Measurements from ENCODE around the gene OAS3. TPM values are rescaled to one million over a fixed set of nuclear protein-coding genes. Genes with fewer than 3 reads are reported as not detected.

Gene OAS3
- total RNA-seq, 1 experiment from 2014 or later: 19.1 TPM

DNA sequence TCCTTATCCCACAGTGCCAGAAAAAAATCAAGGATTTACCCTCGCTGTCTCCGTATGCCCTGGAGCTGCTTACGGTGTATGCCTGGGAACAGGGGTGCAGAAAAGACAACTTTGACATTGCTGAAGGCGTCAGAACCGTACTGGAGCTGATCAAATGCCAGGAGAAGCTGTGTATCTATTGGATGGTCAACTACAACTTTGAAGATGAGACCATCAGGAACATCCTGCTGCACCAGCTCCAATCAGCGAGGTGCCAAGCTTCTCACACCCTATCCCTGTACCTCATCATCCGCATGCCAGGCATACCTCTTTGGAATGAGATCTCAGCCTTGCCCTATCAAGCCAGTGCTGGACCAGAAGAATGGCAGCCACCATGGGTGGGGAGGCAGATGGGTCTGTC is 59.2 kb downstream of the OAS3 start:
- in situ Hi-C loops (cut with HindIII; ENCODE audit: low pct_unique_long_range_greater_than_20kb, low sequenced_read_pairs): no loop called here
- no peak for DNase-seq (ENCODE audit: low read depth)

DNA sequence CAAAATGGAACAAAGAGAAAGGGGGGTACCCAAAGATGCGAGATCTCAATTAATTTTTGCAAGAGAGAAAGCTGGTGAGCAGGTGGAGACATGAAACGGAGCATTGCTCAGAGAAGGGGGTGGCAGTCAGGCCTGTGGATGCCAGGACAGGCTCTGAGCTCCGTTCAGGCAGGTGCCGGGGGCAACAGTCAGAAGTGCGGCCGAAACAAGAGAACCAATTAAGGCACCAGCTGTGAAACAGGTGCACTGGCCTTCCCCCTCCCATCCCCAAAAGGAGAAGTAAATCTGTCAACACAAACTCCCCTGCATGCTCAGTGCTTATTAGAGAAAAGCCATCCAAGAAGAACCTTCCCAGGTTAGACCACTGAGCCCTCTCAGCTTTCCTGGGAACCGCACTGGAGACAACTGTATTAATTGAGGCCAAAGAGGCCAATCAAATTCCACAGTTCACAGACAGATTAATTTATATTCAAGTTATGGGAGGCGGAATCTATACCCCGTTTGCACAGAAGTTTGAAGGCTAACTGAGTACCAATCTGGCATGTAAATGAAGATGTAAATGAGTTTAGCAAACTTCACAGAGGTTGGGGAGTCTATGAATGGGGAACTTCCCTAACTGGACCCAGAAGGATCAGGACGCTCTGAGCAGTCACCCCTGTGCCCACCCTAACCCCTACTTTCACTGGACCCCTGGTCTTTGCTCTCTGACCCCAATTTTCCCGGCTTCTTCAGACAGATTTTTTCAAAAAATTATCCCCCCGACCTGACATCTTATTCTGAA is 60.9 kb downstream of the OAS3 start:
- in situ Hi-C loops (cut with HindIII; ENCODE audit: low pct_unique_long_range_greater_than_20kb, low sequenced_read_pairs): no loop called here
- no peak for DNase-seq (ENCODE audit: low read depth)

DNA sequence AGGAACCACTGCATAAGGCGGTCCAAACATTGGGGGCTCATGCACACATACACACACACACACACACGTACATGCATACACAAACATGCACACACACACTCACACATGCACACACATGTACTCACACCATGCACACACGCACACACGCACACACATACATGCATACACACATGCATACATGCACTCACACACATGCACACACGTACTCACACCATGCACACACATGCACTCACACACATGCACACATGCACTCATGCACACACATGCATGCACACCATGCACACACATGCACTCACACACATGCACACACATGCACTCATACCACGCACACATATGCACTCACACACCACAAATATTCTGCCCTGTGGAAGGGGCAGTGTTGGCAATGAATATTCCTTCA is 62.2 kb downstream of the OAS3 start:
- in situ Hi-C loops (cut with HindIII; ENCODE audit: low pct_unique_long_range_greater_than_20kb, low sequenced_read_pairs): no loop called here
- no peak for DNase-seq (ENCODE audit: low read depth)

DNA sequence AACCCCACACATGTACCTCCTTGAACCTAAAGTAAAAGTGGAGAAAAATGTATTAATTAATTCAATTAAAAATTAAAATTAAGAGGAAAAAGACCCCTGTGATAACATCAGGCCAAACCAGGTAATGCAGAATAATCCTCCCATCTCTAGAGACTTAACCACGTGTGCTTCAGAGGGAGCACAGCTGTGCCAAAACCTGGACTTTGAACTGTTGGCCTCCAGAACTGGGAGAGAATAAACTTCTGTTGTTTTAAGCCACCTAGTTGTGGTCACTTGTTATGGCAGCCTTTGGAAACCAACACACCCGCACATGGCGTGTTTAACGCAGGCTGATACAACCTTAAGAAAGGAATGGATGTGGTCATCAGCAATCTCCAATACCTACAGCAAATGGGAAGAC is 63.9 kb downstream of the OAS3 start:
- in situ Hi-C loops (cut with HindIII; ENCODE audit: low pct_unique_long_range_greater_than_20kb, low sequenced_read_pairs): no loop called here

DNA sequence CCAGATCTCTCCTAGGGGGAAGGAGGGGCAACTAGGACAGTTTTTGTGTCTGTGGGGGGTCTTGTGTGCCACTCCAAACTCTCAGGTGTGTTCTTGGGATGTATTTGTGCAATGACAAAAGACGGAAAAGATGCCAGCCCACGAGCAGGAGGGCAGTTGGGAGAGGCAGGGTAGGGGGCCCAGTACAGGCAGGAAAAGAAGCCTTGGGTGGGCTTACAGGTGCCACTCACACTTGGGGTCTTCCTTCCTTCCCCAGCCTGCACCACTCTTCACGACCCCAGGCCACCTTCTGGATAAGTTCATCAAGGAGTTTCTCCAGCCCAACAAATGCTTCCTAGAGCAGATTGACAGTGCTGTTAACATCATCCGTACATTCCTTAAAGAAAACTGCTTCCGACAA is 64.4 kb downstream of the OAS3 start:
- in situ Hi-C loops (cut with HindIII; ENCODE audit: low pct_unique_long_range_greater_than_20kb, low sequenced_read_pairs): no loop called here

More for the DNA sequence above, 63.9 kb downstream of the OAS3 start:
- DNase-seq (ENCODE audit: low read depth): no peak

DNA sequence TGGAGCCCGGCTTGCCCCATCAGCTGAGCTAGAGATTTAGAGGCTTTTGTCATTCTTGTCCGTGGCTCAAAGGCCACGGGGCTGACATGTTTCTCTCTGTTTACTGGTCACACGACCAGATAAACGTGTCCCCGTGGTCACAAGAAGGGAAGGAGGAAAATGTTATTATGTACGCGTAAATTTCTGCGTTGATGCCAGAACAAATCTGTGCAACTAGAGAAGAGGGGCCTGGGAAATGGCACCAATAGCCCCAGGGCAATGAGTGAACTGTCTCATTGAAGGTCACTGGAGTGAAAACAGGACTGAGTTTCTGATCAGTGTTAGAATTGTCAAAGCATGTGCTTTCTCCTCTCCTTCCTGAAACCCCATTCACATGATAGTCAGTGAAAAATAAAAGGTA is 65.4 kb downstream of the OAS3 start:
- no peak for DNase-seq (ENCODE audit: low read depth)
- in situ Hi-C loops (cut with HindIII; ENCODE audit: low pct_unique_long_range_greater_than_20kb, low sequenced_read_pairs): no loop called here

More for the DNA sequence above, 64.4 kb downstream of the OAS3 start:
- no peak for DNase-seq (ENCODE audit: low read depth)

DNA sequence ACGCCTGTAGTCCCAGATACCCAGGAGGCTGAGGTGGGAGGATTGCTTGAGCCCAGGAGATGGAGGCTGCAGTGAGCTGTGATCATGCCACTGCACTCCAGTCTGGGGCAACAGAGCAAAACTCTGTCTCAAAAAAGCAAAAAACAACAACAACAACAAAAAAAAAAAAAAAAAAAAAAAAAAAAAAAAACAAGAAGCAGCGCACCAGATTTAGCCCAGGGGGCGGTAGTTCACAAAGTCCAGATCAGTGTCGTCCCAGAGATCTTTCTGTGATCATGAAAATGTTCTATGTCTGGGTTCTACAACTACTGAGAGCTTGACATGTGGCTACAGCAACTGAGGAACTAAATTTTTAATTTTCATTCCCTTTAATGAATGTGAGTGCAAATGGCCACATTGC is 67.5 kb downstream of the OAS3 start:
- DNase-seq (ENCODE audit: low read depth): no peak
- in situ Hi-C loops (cut with HindIII; ENCODE audit: low pct_unique_long_range_greater_than_20kb, low sequenced_read_pairs): no loop called here

DNA sequence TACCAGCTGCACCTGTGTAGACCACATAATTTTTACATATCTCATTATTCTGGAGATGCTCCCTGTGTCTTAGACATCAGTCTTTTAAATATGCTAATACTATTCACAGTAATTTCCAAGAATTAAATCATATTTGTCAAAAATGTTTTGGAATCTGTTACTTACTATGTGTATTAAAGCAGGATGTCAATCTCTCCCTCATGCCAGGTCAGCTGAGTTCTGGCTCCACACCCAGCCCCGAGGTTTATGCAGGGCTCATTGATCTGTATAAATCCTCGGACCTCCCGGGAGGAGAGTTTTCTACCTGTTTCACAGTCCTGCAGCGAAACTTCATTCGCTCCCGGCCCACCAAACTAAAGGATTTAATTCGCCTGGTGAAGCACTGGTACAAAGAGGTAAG is 67.9 kb downstream of the OAS3 start:
- in situ Hi-C loops (cut with HindIII; ENCODE audit: low pct_unique_long_range_greater_than_20kb, low sequenced_read_pairs): no loop called here
- DNase-seq (ENCODE audit: low read depth): no peak

DNA sequence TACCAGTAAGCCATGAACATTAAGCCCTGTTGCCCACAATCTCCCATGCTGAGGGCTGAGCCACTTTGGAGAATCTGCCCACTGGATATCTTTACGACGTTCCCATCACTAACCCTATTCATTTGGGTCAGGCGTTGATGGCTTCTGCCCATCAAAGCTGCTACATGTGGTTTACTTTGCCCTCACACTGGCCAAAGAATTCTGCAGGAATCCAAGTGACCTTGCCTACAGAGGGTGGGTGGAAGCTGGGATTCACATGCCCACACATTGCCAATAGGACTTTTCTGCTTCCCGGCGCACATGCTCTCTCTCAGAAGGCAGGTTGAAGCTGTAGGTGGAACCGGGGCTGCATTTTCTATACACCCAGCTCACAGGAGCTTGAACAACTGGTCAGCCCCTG is 68.4 kb downstream of the OAS3 start:
- no peak for DNase-seq (ENCODE audit: low read depth)

DNA sequence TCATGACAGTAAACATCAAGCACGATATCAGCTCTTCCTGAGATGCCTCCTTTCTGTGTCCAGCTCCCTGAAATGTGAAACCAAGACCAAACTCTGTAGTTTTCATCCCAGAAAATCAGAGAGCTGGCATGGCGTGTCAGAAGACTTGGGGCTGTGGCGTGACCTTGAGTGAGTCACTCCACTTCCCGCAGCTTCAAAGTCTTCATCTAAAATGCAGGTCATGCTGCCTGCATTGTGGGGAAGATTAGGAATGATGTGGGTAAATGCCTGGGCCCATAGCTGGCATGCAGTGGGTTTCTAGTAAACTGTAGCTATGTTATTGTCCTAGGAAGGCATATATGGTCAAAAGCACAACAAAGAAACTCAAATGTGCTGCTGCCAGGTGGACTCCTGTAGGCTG is 68.9 kb downstream of the OAS3 start:
- peak; percentile 2 for DNase-seq (ENCODE audit: low read depth)
- in situ Hi-C loops (cut with HindIII; ENCODE audit: low pct_unique_long_range_greater_than_20kb, low sequenced_read_pairs): no loop called here

More for the DNA sequence above, 68.4 kb downstream of the OAS3 start:
- in situ Hi-C loops (cut with HindIII; ENCODE audit: low pct_unique_long_range_greater_than_20kb, low sequenced_read_pairs): no loop called here

DNA sequence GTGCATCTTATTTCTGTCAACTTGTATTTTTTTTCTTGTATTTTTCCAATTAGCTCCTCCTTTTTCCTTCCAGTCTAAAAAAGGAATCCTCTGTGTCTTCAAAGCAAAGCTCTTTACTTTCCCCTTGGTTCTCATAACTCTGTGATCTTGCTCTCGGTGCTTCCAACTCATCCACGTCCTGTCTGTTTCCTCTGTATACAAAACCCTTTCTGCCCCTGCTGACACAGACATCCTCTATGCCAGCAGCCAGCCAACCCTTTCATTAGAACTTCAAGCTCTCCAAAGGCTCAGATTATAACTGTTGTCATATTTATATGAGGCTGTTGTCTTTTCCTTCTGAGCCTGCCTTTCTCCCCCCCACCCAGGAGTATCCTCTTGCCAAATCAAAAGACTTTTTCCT is 72.4 kb downstream of the OAS3 start:
- in situ Hi-C loops (cut with HindIII; ENCODE audit: low pct_unique_long_range_greater_than_20kb, low sequenced_read_pairs): no loop called here
- DNase-seq (ENCODE audit: low read depth): no peak

DNA sequence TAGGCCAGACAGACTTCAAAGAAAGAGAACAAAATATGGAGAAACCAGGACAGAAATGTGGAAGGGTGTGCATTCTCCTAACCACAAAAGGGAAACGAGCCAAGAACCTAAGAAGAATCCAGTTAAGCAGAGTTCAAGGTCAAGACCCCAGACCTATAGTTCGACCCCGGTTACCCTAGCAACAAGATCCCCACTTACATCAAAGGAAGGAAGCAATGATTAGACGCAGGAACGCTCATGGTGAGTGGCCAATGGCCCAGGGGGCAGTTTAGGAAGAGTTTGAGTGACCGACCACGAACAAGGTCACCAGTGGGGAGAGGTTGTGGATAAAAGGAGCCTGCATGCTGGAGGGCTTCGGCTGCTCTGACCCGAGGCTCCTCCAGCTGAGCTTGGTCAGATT is 76.3 kb downstream of the OAS3 start:
- in situ Hi-C loops (cut with HindIII; ENCODE audit: low pct_unique_long_range_greater_than_20kb, low sequenced_read_pairs): no loop called here
- DNase-seq (ENCODE audit: low read depth): no peak

DNA sequence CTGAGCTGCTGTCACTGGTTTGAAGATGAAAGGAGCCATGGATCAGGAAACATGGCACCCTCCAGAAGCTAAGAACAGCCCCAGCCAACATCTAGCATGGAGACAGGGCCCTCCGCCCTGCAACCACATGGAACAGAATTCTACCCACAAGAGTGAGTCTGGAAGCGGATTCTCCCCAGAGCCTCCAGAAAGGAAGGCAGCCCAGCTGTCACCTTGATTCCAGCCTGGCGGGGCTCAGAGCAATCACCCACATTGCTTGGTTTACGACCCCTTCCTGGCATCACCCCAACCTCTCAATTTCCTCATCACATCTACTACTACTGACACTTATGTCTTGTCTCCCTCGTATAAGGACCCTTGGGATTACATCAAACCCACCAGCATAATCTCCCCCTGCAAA is 78.5 kb downstream of the OAS3 start:
- in situ Hi-C loops (cut with HindIII; ENCODE audit: low pct_unique_long_range_greater_than_20kb, low sequenced_read_pairs): no loop called here
- no peak for DNase-seq (ENCODE audit: low read depth)

DNA sequence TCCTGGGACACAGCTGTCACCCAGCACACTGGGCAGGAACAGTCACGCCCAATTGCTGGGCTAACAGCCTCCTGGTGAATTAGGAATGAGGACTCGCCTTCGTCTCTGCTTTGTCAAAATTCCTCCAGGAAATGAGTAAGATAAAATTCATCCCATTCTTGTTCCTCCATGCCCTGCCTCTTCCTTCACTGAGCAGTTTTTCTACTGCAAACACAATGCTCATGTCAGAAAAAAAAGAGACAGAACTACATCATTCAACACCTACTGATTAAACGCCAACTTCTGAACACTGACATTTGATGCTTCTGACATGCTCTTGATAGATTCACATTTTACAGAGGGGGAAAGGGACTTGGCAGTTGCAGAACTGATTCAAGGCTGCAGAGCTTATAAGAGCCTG is 80.8 kb downstream of the OAS3 start:
- DNase-seq (ENCODE audit: low read depth): no peak
- in situ Hi-C loops (cut with HindIII; ENCODE audit: low pct_unique_long_range_greater_than_20kb, low sequenced_read_pairs): no loop called here

DNA sequence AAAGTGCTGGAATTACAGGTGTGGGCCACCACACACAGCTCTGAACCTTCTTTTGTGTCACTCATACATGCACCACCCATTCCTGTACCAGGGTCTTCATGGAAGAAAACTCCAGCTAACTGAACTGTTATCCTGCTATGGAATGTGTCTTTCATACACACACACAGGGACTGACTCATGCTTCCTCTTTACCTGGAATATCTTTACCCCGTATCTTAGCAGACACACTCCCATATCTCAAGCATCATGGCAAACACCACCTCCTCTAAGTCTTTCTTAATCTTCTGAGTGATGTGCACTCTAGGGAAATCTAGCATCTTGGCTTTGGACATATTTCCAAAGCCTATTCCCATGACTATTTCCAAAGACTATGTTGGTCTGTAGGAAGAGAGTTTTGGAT is 83.2 kb downstream of the OAS3 start:
- in situ Hi-C loops (cut with HindIII; ENCODE audit: low pct_unique_long_range_greater_than_20kb, low sequenced_read_pairs): no loop called here
- DNase-seq (ENCODE audit: low read depth): no peak

Other genes with a start within 250 kb of the OAS3 start
- not detected in 2 replicates for gene RPH3A, start 146.7 kb upstream of the OAS3 start, total RNA-seq (2014; rRNA removed; shearing (Covaris generic); ENCODE audit: low replicate concordance)
- 18.1 and 27.5 TPM in 2 replicates for gene OAS1, start 31.5 kb upstream of the OAS3 start, total RNA-seq (2014; rRNA removed; shearing (Covaris generic); ENCODE audit: low replicate concordance)
- gene OAS2, start 40.0 kb downstream of the OAS3 start, total RNA-seq (2014; rRNA removed; shearing (Covaris generic); ENCODE audit: low replicate concordance): 0.30 and 1.0 TPM in 2 replicates
- not detected in 2 replicates for gene DTX1, start 118.3 kb downstream of the OAS3 start, total RNA-seq (2014; rRNA removed; shearing (Covaris generic); ENCODE audit: low replicate concordance)
- 29.3 and 65.1 TPM in 2 replicates for gene RASAL1, start 197.3 kb downstream of the OAS3 start, total RNA-seq (2014; rRNA removed; shearing (Covaris generic); ENCODE audit: low replicate concordance)
- 5.4 and 6.2 TPM in 2 replicates for gene CFAP73, start 211.2 kb downstream of the OAS3 start, total RNA-seq (2014; rRNA removed; shearing (Covaris generic); ENCODE audit: low replicate concordance)
- gene DDX54, start 247.0 kb downstream of the OAS3 start, total RNA-seq (2014; rRNA removed; shearing (Covaris generic); ENCODE audit: low replicate concordance): 48.3 and 57.9 TPM in 2 replicates
- 37.1 and 53.0 TPM in 2 replicates for gene RITA1, start 247.2 kb downstream of the OAS3 start, total RNA-seq (2014; rRNA removed; shearing (Covaris generic); ENCODE audit: low replicate concordance)